COLO829 (cell line): ENCODE measurements around the gene N4BP2L1.

Source experiments
- DNase-seq: peaks from one replicate; pipeline ENCODE4 v3.0.0; 2012; ENCODE audit warnings: low spot score

Gene N4BP2L1

GRCh38 chr13:32427852-32428580 lies at the start of gene N4BP2L1:
Gene N4BP2L1, minus strand, starts transcription at chr13:32428130. Its CDS starts 48 bp downstream, at chr13:32428082.
- peak; percentile 55 for DNase-seq

GRCh38 chr13:32476892-32477291 lies 49.0 kb upstream of the N4BP2L1 start:
- DNase-seq, result no peak

DNA sequence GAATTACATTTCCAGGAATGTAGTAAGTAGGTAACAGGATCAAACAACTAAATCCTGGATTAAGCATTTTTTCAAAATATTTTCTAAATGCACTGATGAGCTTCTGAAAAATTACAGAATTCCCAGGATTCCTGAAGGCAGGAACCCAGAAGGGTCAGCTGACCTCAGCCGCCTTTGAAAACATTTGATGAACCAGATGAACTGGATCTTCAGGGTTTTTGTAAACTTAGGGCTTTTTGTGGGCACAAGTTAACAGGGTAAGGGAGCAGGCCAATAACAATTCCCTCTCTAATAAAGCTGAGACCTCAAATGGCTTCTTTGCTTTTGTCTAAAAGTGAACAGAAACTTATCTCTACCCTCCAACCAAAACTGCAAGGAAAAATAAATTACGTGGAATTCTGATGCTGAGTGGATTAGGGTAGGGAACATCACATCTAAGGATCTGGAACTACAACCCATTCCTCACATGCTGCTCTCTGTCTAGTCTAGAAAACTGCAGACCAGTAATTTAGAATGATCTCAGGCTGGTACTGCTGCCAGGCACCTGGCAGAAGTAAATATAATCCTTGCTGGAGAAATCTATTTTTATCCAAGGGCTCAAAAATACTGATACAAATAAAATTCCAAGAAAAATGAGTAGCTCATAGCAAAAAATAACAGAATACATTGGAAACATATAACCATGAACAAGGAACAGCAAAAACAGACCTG lies 48.2 kb upstream of the N4BP2L1 start:
- no peak for DNase-seq

- DNase-seq, result no peak
Observed at GRCh38 chr13:32474999-32475792, 47.3 kb upstream of the N4BP2L1 start.

DNA sequence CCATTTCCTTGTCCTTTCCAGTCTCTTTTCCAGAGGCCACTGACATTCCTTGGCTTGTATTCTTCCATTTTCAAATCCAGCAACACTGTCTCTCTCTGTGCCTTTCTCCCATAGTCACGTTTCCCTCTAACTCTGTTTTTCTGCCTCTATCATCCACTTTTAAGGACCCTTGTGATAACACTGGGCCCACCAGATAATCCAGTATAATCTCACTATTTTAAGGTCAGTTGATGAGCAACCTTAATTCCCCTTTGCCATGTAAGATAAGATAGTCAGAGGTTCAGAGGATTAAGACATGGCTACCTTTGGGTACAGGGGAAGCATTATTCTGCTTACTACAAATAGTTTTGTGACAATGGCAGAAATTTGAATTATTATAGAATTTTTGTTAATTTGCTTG lies 45.7 kb upstream of the N4BP2L1 start:
- DNase-seq, result no peak

GRCh38 chr13:32472194-32472621 lies 44.3 kb upstream of the N4BP2L1 start:
- DNase-seq, result no peak

DNA sequence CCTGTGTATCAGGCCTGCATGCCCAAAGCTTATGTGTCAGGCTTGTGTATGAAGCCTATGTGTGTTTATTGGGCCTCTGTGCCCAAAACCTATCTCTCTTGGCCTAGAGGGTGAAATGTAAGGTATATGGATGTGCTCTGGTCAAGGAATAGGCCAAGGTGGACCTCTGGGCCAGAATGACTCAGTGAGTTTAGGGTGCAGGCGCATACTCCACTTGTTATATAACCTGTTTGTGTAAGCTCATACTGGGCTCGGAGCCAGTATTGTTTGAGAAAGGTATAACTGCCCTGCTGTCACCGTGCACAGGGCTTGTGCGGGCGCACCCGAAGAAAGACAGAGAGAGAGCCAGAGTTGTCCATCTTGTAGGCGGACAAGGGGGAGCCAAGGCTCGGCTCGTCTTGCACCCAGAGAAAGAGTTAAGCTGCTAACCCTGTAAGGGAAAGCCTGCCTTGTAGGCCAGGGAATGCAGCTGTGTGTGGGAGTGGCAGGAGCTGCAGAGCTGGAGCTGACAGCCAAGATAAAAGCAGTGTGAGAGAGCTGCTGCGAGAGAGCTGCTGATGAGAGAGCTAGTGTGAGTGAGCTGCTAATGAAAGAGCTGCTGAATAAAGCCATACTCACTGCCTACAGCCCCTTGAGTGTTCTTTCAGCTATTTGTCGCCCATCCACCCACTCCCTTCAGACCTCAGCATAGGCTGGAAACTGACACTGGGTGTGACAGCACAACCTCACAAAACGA lies 43.4 kb upstream of the N4BP2L1 start:
- DNase-seq, result no peak

DNA sequence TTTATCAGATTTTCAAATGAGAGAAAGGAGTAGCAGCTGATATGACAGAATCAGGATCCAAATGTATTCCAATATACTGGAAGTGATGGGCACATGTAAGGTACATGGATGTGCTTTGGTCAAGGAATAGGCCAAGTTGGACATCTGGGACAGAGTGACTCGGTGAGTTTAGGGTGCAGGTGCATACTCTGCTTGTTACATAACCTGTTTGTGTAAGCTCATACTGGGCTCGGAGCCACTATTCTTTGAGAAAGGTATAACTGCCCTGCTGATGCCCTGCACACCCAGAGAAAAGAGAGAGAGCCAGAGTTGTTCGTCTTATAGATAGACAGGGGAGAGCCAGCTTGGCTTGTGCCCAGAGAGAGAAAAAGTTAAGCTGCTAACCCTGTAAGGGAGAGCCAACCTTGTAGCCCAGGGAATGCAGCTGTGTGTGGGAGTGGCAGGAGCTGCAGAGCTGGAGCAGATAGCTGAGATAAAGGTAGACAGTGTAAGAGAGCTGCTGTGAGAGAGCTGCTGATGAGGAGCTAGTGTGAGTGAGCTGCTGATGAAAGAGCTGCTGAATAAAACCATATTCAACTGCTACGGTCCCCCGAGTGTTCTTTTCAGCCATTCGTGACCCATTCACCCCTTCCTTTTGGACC lies 40.7 kb upstream of the N4BP2L1 start:
- no peak for DNase-seq

DNA sequence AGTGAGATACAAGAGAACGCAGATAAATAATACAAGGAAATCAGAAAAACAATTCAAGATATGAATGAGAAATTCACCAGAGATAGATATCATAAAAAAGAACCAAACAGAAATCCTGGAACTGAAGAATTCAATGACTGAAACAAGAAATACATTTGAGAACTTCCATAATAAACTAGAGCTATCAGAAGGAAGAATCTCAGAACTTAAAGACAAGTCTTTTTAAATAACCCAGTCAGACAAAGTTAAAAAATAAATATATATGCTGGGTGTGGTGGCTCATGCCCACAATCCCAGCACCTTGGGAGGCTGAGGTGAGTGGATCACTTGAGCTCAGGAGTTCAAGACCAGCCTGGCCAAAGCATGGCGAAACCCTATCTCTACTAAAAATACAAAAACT lies 28.7 kb upstream of the N4BP2L1 start:
- DNase-seq, result no peak

DNA sequence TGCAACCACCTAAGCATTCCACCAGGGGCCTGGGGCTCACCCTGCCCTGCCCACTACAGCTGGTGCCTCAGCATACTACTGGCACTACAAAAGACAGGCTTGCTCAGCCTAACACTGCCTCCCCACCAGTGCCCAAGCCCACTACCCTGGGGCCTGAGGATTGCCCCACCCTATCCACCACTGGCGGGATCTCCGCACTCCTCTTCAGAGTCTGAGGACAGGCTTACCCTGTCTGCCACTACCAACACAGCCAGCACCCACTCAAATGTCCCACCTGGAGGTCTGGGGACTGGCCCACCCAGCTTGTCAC lies 27.6 kb upstream of the N4BP2L1 start:
- no peak for DNase-seq

DNA sequence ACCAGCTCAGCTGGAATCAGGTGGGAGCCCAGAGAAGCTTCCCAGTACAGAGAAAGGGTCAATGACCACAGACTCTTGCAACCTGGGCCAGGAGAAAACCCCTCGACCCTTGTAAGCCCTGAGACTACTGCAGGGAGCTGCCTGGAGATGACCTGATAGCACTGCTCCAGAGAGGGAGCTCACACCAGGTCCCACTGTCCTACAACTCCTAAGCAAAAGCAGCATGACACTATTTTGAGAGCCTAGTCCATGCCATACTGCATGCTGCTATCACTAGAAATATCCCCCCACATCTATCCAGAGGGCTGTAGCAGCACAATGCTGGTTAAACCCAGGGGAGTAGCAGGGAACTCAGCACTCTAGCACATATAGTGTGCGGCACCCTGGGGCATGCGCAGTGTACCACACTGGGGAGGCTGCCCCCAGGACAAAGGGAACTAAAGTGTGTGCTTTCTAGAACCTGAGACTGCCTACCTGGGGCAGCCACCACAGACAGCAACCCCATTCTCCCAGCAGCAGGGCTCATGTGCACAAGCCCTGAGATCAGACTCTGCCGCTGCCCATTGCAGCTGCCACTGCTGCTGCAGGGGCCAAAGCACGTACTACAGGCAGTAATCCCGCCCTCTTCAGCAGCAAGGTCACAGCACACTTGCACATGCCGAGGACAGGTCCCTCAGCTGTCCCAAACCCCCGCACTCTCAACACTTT lies 27.1 kb upstream of the N4BP2L1 start:
- no peak for DNase-seq

DNA sequence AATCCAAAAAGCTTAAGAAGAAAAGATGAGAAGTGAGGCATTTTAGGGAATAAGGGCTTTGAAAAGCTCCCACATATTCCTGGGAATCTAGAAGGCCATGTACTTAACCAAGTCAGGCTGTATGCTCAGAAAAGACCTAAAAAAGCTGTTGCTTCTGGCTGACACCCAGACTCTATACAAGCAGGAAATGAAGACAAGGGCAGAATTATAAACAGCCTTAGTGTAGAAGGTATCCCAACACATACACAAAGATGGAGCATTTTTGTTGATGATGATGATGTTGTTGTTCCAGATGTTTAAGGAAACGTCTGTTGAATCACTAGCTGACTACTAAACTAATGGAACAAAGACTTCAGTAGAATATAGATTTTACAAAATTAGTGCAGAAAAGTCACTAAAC lies 26.1 kb upstream of the N4BP2L1 start:
- DNase-seq, result no peak

GRCh38 chr13:32448972-32449371 lies 21.0 kb upstream of the N4BP2L1 start:
- DNase-seq, result no peak

GRCh38 chr13:32447894-32448623 lies 20.1 kb upstream of the N4BP2L1 start:
- no peak for DNase-seq

DNA sequence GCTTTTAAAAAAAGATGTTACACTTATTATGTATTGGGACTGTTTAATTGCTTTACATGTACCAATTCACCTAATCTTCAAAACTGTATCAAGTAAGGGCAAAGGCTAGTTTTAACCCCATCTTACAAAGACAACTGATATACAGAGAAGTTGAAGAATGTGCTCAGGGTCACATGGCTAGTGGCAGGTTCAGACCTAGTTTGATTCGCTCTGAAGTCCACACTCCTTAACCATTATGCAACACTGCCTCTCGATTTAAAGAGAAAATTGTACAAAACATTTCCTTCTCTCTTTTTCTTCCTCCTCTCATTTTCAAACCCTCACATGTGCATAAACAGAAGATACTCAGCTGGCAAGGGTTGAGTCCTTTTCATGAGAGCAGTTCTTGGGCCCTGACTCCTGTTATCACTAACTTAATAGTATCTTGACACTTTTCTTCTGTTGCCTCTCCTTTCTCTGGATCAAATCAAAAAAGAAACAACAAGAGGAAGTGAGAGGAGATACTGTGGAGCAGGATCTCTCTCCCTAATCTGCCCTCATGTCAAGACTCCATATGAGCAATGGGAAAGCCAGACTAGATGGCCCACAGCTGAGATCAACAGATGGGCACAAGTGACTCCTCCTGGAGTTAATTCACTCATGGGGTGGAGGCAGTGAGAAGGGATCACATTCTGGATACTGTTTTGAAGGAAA lies 19.0 kb upstream of the N4BP2L1 start:
- DNase-seq, result no peak

DNA sequence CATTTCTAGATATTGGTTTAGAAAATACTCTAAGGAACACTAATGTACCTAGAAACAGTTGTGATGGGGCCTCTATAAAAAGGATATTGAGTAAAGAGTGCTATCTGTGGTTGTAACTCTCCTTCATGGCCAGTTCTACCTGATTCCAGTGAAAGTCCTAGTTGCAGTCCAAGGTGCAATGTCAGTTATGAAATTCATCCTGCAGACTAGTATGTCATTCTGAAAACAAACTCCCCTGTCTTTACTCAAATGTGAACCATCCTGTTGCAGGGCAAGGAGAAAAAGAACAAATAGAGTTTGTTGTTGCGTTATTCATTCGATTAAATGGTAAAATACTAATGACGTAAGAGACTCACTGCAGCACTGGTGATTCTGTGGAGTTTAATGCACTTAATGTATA lies 18.3 kb upstream of the N4BP2L1 start:
- DNase-seq, result no peak

DNA sequence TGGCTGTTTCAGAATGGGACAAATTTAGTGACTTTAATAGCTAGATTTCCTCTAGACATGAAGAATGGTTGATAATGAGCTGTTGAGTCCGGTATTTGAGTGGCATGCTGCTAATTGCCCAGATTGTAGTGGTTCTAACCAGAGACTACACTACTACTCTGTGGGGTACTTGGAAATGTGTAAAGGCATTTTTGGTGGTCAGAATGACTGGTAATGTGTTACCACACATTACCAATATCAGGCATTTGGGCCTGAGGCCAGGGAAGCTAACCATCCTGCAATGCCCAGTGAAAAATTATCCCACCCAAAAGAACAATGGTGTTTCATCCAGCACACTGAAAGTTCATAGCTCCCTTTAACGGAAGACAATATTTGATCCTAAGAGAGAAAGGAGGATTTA lies 17.5 kb upstream of the N4BP2L1 start:
- no peak for DNase-seq

GRCh38 chr13:32443111-32443510 lies 15.2 kb upstream of the N4BP2L1 start:
- no peak for DNase-seq

DNA sequence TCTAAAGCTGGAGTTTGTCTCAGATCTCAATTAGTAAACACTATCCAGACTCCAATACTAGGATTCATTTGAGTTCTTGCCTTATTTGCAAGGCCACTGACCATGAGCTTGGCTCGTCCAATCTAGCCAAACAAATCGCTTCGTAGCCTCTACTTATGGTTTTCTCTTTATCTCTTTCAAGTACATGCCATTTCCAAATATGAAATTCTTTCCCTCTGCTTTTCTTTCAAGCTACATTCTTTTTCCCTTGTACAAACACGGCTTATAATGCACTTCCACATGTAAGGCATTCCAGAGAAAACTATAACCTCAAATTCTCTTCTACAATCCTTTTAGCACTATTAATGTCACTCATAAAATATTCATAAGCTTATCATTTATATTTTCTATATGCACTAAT lies 10.9 kb upstream of the N4BP2L1 start:
- DNase-seq, result no peak

DNA sequence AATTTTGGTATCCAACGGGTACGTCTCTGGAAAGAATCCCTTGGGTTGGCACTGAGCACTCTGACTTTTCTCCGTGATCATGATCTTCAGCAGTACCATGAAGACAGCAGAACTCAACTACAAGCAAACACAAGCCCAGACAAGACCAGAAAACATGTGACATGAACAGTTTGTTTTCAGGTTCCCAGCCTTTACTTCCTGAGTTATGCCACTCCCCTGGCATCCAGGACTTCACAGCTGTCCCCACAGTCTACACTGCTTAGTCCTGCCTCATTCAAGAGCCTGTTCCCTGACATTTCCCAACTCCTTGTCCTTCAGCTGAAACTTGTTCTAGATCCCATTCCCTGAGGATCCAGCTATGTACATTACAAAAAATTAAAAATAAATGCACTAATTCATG lies 4.9 kb upstream of the N4BP2L1 start:
- no peak for DNase-seq
